AG04450 (cell line): ENCODE data around the gene RPTOR. TPM values are rescaled to one million over a fixed set of nuclear protein-coding genes. Genes with fewer than 3 reads are reported as not detected.

ENCODE experiments used
- CTCF ChIA-PET: fragments of 300-600, 350-600 bp; formaldehyde crosslinking; extraction: SDS; loops from one replicate; lab custom pipeline; 2022; ENCODE audit warnings: antibody characterized with exemption, inconsistent platforms; lab: Charles Lee
- POLR2A ChIA-PET: fragments of 350-600 bp; formaldehyde crosslinking; extraction: SDS; loops from one replicate; lab custom pipeline; 2021; ENCODE audit warnings: antibody characterized with exemption, inconsistent platforms; lab: Yijun Ruan, JAX
- DNase-seq: peaks from one replicate; pipeline ENCODE4 v3.0.0-alpha.2; 2011; ENCODE audit warnings: low read depth, low spot score
- H3K27ac ChIP-seq: one replicate; pipeline ENCODE4 v1.5.1; 2012; ENCODE audit warnings: low read depth, low read length, control low read depth
- H3K27me3 ChIP-seq: one replicate; pipeline ENCODE4 v1.6.0; 2012; ENCODE audit warnings: low read length; ENCODE audit not compliant: control insufficient read depth, insufficient read depth
- H3K4me3 ChIP-seq: 2 replicates; pipeline ENCODE4 v1.5.1; 2011; ENCODE audit warnings: mild to moderate bottlenecking, low read depth, low read length, control low read depth
- H3K9me3 ChIP-seq: 2 replicates; pipeline ENCODE4 v1.5.1; 2012; ENCODE audit warnings: low read length; ENCODE audit not compliant: control insufficient read depth, insufficient read depth
- CTCF ChIP-seq: IDR thresholded peaks from 2 replicates; pipeline ENCODE4 v1.5.1; 2011; ENCODE audit warnings: low read depth, low read length, control low read depth, inconsistent platforms
- polyA plus RNA-seq: library from polyadenylated mRNA; depleted of rRNA; stranded (reverse); fragments of >200 nt; gene quantifications from 2 replicates; pipeline ENCODE4 v1.2.3, GENCODE V29; 2011

RPTOR gene
- polyA plus RNA-seq, 1 experiment: 6.2 TPM

- TF ChIP-seq CTCF: no peak
- POLR2A ChIA-PET: interaction anchor here (0.5 kb wide), 1 partner anchor 62 kb away, joined by 4 read pairs; no protein-coding TSS in a partner anchor
- Histone ChIP-seq H3K27me3 (no peaks in the 10 kb centered on the region), H3K9me3 (no peaks in the 10 kb centered on the region; the same call in 1 of the 2 replicates), H3K4me3 (no peak overlapping the region), H3K27ac (no peak overlapping the region)
- DNase-seq: no peak
- CTCF ChIA-PET: interaction anchor here (1.5 kb wide), 1 partner anchor 78 kb away, joined by 6 read pairs; no protein-coding TSS in a partner anchor
These were observed 398.9 kb downstream of the RPTOR start for GRCh38 chr17:80943346-80944145.

- no peak overlapping the region for H3K27ac ChIP-seq
- no peak overlapping the region for H3K4me3 ChIP-seq
- no peaks in the 10 kb centered on the region; the same call in 1 of the 2 replicates for H3K9me3 ChIP-seq
- H3K27me3 ChIP-seq: no peaks in the 10 kb centered on the region
- no peak for DNase-seq
- POLR2A ChIA-PET: no interaction called here
- CTCF ChIA-PET: no interaction called here
- no peak for TF ChIP-seq CTCF
These were observed 399.7 kb downstream of the RPTOR start for GRCh38 chr17:80944326-80944725.

- TF ChIP-seq CTCF: no peak
- ChIA-PET POLR2A (no interaction called here), CTCF (no interaction called here)
- DNase-seq: no peak
- no peaks in the 10 kb centered on the region; the same call in 1 of the 2 replicates for H3K9me3 ChIP-seq
- H3K27ac ChIP-seq: no peak overlapping the region
- H3K27me3 ChIP-seq: no peaks in the 10 kb centered on the region
- no peak overlapping the region for H3K4me3 ChIP-seq
These were observed 401.1 kb downstream of the RPTOR start for GRCh38 chr17:80945736-80946135.

GRCh38 chr17:80946449-80946848, 401.8 kb downstream of the RPTOR start:
- H3K9me3 ChIP-seq: no peaks in the 10 kb centered on the region; the same call in 1 of the 2 replicates
- no peak for DNase-seq
- no peak overlapping the region for H3K4me3 ChIP-seq
- CTCF ChIA-PET: no interaction called here
- H3K27ac ChIP-seq: no peak overlapping the region
- POLR2A ChIA-PET: no interaction called here
- no peak for TF ChIP-seq CTCF
- no peaks in the 10 kb centered on the region for H3K27me3 ChIP-seq

GRCh38 chr17:80947200-80947940, 402.7 kb downstream of the RPTOR start:
- CTCF ChIA-PET: no interaction called here
- H3K4me3 ChIP-seq: no peak overlapping the region
- POLR2A ChIA-PET: no interaction called here
- DNase-seq: no peak
- H3K9me3 ChIP-seq: no peaks in the 10 kb centered on the region; the same call in 1 of the 2 replicates
- no peaks in the 10 kb centered on the region for H3K27me3 ChIP-seq
- no peak for TF ChIP-seq CTCF
- no peak overlapping the region for H3K27ac ChIP-seq
